Duodenal mucosa (tissue), 2 donors: Measurements from ENCODE around the gene IDUA.

ENCODE experiments used
- H3K27ac ChIP-seq: one replicate; pipeline ENCODE4 v1.7.0; 2013; ENCODE audit warnings: low read depth, low read length
- H3K27me3 ChIP-seq, 2 donors: one replicate each; pipeline ENCODE4 v1.7.0; 2013; ENCODE audit warnings: low read length in 2 of 2, control low read depth in 1 of 2; ENCODE audit not compliant: insufficient read depth in 2 of 2, control insufficient read depth in 1 of 2
- H3K36me3 ChIP-seq, 2 donors: one replicate each; pipeline ENCODE4 v1.7.0; 2013; ENCODE audit warnings: low read length in 2 of 2, control low read depth in 1 of 2; ENCODE audit not compliant: insufficient read depth in 2 of 2, control insufficient read depth in 1 of 2
- H3K4me1 ChIP-seq, 2 donors: one replicate each; pipeline ENCODE4 v1.7.0; 2013; ENCODE audit warnings: low read length in 2 of 2, control low read depth in 1 of 2; ENCODE audit not compliant: insufficient read depth in 2 of 2, control insufficient read depth in 1 of 2
- H3K4me3 ChIP-seq, 2 donors: one replicate each; pipeline ENCODE4 v1.7.0; 2013; ENCODE audit warnings: low read length in 2 of 2, low read depth in 1 of 2
- H3K9ac ChIP-seq, 2 donors: one replicate each; pipeline ENCODE4 v1.7.0; 2013; ENCODE audit warnings: low read length in 2 of 2, low read depth in 1 of 2
- H3K9me3 ChIP-seq, 2 donors: one replicate each; pipeline ENCODE4 v1.7.0; 2013; ENCODE audit warnings: low read length in 2 of 2, control low read depth in 1 of 2; ENCODE audit not compliant: control insufficient read depth in 1 of 2

Gene IDUA

GRCh38 chr4:1027915-1028238 lies 41.0 kb downstream of the IDUA start:
- Histone ChIP-seq H3K9me3 (no peaks in the 10 kb centered on the region), H3K27me3 (peaks cover 8 to 28% of the 10 kb centered on the region in 2 donors), H3K36me3 (peaks cover 3 to 12% of the 10 kb centered on the region in 2 donors), H3K4me3 (no peak overlapping the region), H3K27ac (no peak overlapping the region), H3K4me1 (peaks cover 5 to 13% of the 10 kb centered on the region in 2 donors), H3K9ac (no peak overlapping the region)

GRCh38 chr4:1028574-1029220 lies 41.9 kb downstream of the IDUA start:
- H3K36me3 ChIP-seq = peaks cover 3 to 12% of the 10 kb centered on the region in 2 donors
- peaks cover 5 to 13% of the 10 kb centered on the region in 2 donors for H3K4me1 ChIP-seq
- H3K27me3 ChIP-seq = peaks cover 8 to 36% of the 10 kb centered on the region in 2 donors
- no peaks in the 10 kb centered on the region for H3K9me3 ChIP-seq
- H3K4me3 ChIP-seq = no peak overlapping the region
- H3K27ac ChIP-seq = no peak overlapping the region
- no peak overlapping the region for H3K9ac ChIP-seq

DNA sequence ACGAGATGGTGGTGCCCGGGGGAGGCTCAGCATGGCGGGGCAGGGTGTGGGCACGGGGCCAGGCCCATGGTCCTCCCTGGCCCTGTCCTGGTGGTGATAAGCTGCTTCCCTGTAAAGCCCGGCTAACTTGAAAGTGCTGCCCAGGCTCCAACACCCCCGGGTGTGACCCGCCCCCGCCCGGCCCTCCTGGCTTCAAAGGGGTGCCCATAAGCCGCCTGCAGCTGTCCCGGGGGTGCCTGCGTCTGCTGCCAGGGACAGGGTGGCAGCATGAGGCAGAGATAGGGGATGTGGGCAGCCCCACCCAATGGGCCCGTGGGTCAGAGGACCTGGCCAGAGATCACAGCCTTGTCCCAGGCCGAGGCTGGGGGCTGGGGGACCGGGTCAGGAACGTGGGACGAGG lies 42.7 kb downstream of the IDUA start:
- Histone ChIP-seq H3K9me3 (no peaks in the 10 kb centered on the region), H3K27me3 (peaks cover 8 to 40% of the 10 kb centered on the region in 2 donors), H3K27ac (no peak overlapping the region), H3K36me3 (peaks cover 3 to 12% of the 10 kb centered on the region in 2 donors), H3K4me1 (peaks cover 8 to 13% of the 10 kb centered on the region in 2 donors), H3K9ac (no peak overlapping the region), H3K4me3 (no peak overlapping the region)

GRCh38 chr4:1030031-1030430 lies 43.2 kb downstream of the IDUA start:
- no peak overlapping the region for H3K27ac ChIP-seq
- no peak overlapping the region for H3K9ac ChIP-seq
- H3K4me3 ChIP-seq = no peak overlapping the region
- H3K9me3 ChIP-seq = no peaks in the 10 kb centered on the region
- H3K4me1 ChIP-seq = peaks cover 8 to 12% of the 10 kb centered on the region in 2 donors
- H3K27me3 ChIP-seq = peaks cover 8 to 40% of the 10 kb centered on the region in 2 donors
- H3K36me3 ChIP-seq = peaks cover 3 to 10% of the 10 kb centered on the region in 2 donors

- no peak overlapping the region for H3K4me3 ChIP-seq
- H3K27ac ChIP-seq = no peak overlapping the region
- H3K9me3 ChIP-seq = no peaks in the 10 kb centered on the region
- H3K36me3 ChIP-seq = peaks cover 2 to 5% of the 10 kb centered on the region in 2 donors
- H3K27me3 ChIP-seq = peaks cover 8 to 40% of the 10 kb centered on the region in 2 donors
- no peak overlapping the region for H3K9ac ChIP-seq
- H3K4me1 ChIP-seq = peaks cover 7 to 8% of the 10 kb centered on the region in 2 donors
These were observed 43.7 kb downstream of the IDUA start for GRCh38 chr4:1030559-1030958.

DNA sequence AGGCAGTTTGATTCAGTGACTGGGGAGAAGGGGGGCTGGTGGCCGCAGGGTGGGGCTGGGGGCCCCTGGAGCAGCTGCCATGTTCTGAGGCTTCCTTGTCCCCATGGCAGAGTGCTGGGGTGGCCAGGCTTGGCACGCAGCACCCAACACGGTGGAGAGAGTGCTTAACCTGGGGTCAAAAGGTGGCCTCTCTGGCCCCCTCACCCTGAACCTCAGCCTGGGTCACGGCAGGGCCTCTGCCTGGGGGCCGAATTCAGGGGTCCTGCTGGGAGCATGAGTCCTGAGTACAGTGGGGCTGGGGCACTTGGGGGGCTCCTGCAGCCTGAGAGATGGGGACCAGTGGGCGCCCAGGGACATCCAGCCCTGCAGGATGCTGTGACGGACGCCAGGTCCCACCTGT lies 44.5 kb downstream of the IDUA start:
- no peak overlapping the region for H3K9ac ChIP-seq
- no peaks in the 10 kb centered on the region for H3K9me3 ChIP-seq
- H3K4me1 ChIP-seq = peaks cover 0 to 3% of the 10 kb centered on the region in 2 donors
- H3K36me3 ChIP-seq = no peaks in the 10 kb centered on the region
- no peak overlapping the region for H3K4me3 ChIP-seq
- no peak overlapping the region for H3K27ac ChIP-seq
- H3K27me3 ChIP-seq = peaks cover 8 to 40% of the 10 kb centered on the region in 2 donors

DNA sequence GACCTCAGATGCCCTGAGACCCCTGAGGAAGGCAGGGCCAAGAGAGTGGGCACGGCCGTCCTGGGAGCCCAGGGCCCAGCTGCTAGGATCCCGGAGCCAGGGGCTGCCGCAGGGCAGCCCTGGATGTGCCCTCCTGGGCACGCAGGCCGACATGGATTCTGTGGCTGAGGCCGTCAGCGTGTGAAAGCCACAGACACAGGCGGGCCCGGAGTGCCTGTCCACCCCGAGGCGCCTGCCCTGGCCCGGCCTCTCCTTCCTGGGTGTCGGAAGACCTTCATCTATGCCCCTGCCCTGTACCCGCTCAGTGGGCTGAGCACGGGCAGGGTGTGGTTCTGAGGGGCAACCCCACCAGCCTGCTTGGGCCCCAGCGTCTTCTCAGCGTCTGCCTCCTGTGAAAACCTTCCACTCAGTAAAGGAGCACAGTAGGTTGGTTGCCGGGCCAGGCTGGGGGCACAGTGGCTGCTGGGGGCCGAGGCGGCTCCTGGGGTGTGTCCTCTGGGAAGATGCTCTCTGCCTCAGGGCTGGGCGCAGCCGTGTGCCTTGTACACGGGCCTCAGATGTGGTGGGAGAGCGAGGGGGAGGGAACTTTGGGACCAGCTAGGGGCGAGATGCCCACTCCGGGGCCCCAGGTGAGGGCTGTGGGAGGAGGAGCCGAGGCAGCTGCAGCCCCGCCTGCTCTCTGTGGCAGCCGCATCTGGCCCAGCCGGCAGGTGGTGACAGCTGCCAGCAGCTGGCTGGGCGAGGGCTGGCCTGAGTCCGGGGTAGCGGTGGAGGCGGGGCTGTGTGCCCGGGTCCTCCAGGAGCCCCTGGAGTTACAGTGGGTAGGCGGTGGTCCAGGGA lies 45.3 kb downstream of the IDUA start:
- H3K9me3 ChIP-seq = no peaks in the 10 kb centered on the region
- H3K9ac ChIP-seq = no peak overlapping the region
- H3K36me3 ChIP-seq = no peaks in the 10 kb centered on the region
- H3K4me3 ChIP-seq = no peak overlapping the region
- H3K27ac ChIP-seq = no peak overlapping the region
- peaks cover 8 to 40% of the 10 kb centered on the region in 2 donors for H3K27me3 ChIP-seq
- H3K4me1 ChIP-seq = peaks cover 0 to 3% of the 10 kb centered on the region in 2 donors

DNA sequence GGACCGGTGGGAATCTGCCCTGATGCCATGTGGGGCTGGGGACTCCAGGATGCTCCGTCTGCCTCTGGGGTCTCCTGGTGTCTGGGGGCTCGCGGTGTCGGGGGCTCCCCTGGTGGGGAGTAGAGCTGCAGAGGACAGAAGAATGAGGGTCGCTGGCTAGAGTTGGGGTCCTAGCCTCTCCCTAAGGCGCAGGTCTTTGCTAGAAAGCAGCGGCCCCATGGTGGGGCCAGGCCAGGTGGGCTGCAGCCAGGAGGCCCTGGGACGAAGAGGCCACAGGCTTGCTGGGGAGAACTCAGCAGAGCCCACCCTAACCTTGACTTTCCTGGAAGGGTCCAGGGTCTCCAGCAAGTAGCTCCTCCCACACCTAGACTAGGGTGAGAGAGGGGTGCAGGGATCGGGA lies 46.0 kb downstream of the IDUA start:
- peaks cover 0 to 3% of the 10 kb centered on the region in 2 donors for H3K4me1 ChIP-seq
- H3K9me3 ChIP-seq = no peaks in the 10 kb centered on the region
- no peak overlapping the region for H3K9ac ChIP-seq
- no peak overlapping the region for H3K27ac ChIP-seq
- H3K4me3 ChIP-seq = no peak overlapping the region
- peaks cover 8 to 36% of the 10 kb centered on the region in 2 donors for H3K27me3 ChIP-seq
- H3K36me3 ChIP-seq = no peaks in the 10 kb centered on the region

DNA sequence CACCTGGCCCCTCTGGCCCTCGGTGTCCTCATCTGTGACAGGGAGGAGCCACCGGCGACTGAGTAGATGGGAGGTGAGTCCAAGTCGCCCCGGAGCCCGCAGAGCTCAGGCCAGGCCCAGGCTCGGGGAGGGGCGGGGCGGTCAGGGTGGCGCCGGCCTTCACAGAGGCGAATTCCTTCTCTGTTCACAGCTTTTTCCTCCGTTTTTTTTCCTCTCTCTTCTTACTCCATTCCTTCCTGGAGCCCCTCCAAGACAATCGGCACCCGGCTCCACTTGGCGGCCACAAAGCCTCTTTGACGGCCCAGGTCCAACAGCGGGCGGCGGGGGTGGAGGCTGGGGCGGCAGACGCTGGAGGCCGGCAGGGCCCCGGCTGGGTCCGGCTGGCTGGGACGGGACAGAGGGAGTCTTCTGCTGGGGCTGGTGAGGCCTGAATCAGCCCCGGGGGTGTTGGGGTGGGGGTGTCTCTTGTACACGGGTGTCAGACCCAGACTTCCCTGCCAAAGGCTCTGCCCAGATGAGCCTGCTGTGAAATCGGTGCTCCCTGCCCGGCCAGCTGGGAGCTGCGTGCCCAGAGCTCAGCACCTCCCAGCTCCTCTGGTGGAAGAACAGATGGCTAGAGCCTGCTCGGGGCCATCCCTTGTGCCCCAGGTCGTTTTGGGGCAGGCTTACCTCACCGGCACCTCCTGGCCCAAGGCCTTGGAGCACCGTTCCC lies 47.2 kb downstream of the IDUA start:
- Histone ChIP-seq H3K27ac (no peak overlapping the region), H3K9me3 (no peaks in the 10 kb centered on the region), H3K4me3 (no peak overlapping the region), H3K36me3 (no peaks in the 10 kb centered on the region), H3K4me1 (peaks cover 0 to 3% of the 10 kb centered on the region in 2 donors), H3K27me3 (peaks cover 5 to 26% of the 10 kb centered on the region in 2 donors), H3K9ac (no peak overlapping the region)

DNA sequence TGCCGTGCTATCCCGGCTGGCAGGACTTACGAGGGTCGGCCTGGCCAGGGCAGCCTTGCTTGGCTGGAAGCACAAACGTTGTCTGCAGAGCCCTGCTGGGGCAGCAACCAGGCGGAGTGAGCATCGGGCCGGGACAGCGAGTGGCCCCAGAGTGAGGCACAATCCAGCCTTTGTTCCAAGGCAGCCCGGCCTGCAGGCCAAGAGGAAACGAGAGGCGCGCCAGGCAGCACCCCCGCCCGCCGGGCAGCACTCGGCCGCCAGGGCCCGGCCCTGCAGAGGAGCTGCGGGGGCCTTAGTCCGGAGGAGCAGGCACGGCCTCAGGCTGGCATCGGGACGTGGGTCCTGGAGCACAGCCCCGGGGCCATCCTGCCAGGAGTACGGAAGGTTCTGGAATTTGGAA lies 48.7 kb downstream of the IDUA start:
- Histone ChIP-seq H3K9ac (no peak overlapping the region), H3K9me3 (no peaks in the 10 kb centered on the region), H3K27me3 (peaks cover 0 to 16% of the 10 kb centered on the region in 2 donors), H3K4me1 (peaks cover 0 to 3% of the 10 kb centered on the region in 2 donors), H3K27ac (no peak overlapping the region), H3K4me3 (no peak overlapping the region), H3K36me3 (no peaks in the 10 kb centered on the region)
